AG09309 (cell line): ENCODE results near the gene ELMO2.

Source experiments
- DNase-seq: peaks from one replicate; pipeline ENCODE4 v3.0.0-alpha.2; 2010; ENCODE audit warnings: low read depth
- H3K4me3 ChIP-seq: 2 replicates; pipeline ENCODE4 v1.5.1; 2011; ENCODE audit warnings: mild to moderate bottlenecking, low read depth, low read length, moderate library complexity; ENCODE audit not compliant: control insufficient read depth
- CTCF ChIP-seq: IDR thresholded peaks from 2 replicates; pipeline ENCODE4 v1.5.1; 2011; ENCODE audit warnings: mild to moderate bottlenecking, low read depth, low read length, inconsistent platforms; ENCODE audit not compliant: insufficient read depth, control insufficient read depth; ENCODE audit errors: missing control alignments

Gene ELMO2

GRCh38 chr20:46406200-46406985, at the start of gene ELMO2:
Gene ELMO2, minus strand, starts transcription at chr20:46406615. Its CDS starts 12,133 bp downstream, at chr20:46394482.
- peak; percentile 79 for DNase-seq
- H3K4me3 ChIP-seq, result peak within 1 kb of the TSS; percentile 76
- no peak for TF ChIP-seq CTCF

GRCh38 chr20:46455729-46456128, 49.3 kb upstream of the ELMO2 start:
- no peak overlapping the region for H3K4me3 ChIP-seq
- DNase-seq, result no peak
- TF ChIP-seq CTCF, result no peak

GRCh38 chr20:46446851-46447250, 40.4 kb upstream of the ELMO2 start:
- no peak for TF ChIP-seq CTCF
- no peak overlapping the region for H3K4me3 ChIP-seq
- no peak for DNase-seq

GRCh38 chr20:46439837-46440236, 33.4 kb upstream of the ELMO2 start:
- DNase-seq, result no peak
- TF ChIP-seq CTCF, result no peak
- H3K4me3 ChIP-seq, result no peak overlapping the region

GRCh38 chr20:46438156-46438750, 31.8 kb upstream of the ELMO2 start:
- no peak overlapping the region for H3K4me3 ChIP-seq
- no peak for DNase-seq

GRCh38 chr20:46435146-46435545, 28.7 kb upstream of the ELMO2 start:
- no peak for DNase-seq
- no peak for TF ChIP-seq CTCF

More at GRCh38 chr20:46438156-46438750, 31.8 kb upstream of the ELMO2 start:
- peak; percentile 50 for TF ChIP-seq CTCF

More at GRCh38 chr20:46435146-46435545, 28.7 kb upstream of the ELMO2 start:
- no peak overlapping the region for H3K4me3 ChIP-seq
